COLO829 (cell line): ENCODE data around the gene DAAM1.
A peak's percentile ranks its signal among the peaks of the same experiment; 100 is the strongest.

ENCODE experiments used
- DNase-seq: peaks from one replicate; pipeline ENCODE4 v3.0.0; 2012; ENCODE audit warnings: low spot score

The DAAM1 gene

GRCh38 chr14:59187802-59188460 lies 536 bp upstream of the DAAM1 start:
- no peak for DNase-seq

GRCh38 chr14:59189091-59189785 lies 771 bp downstream of the DAAM1 start:
- DNase-seq: no peak

- DNase-seq: peak; percentile 95
Measured at GRCh38 chr14:59189786-59190368, 1.4 kb downstream of the DAAM1 start.

- peak; percentile 25 for DNase-seq
Measured at GRCh38 chr14:59190372-59190771, 1.9 kb downstream of the DAAM1 start.

GRCh38 chr14:59195912-59196311 lies 7.4 kb downstream of the DAAM1 start:
- DNase-seq: no peak

DNA sequence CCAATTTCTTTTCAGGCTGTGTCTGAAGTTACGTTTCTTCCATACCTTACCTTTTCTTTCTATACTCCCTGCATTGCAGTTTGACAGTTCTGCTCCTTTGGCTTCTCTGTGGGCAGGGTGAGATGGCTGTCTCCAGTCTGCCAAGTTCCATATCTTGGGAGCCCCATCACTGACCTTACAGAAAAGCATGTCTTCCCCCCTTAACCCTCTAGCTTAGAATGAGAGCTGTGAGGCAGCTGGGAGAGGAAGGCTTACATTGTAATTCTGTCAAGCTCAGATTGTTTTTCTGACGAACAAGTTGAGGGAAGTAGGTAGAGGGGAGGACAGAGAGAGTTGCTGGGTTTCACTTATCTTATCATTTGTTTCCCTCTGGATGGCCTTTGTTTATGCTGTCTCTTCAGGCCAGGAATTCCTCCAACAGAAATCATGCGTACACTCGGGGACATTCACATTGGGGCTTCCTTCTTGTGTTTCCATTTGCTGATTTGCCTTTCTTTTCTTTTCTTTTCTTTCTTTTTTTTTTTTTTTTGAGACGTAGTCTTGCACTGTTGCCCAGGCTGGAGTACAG lies 9.3 kb downstream of the DAAM1 start:
- no peak for DNase-seq

- no peak for DNase-seq
Measured at GRCh38 chr14:59199205-59199604, 10.7 kb downstream of the DAAM1 start.

- DNase-seq: no peak
Measured at GRCh38 chr14:59199614-59200013, 11.1 kb downstream of the DAAM1 start.

- DNase-seq: no peak
Measured at GRCh38 chr14:59200195-59200594, 11.7 kb downstream of the DAAM1 start.

DNA sequence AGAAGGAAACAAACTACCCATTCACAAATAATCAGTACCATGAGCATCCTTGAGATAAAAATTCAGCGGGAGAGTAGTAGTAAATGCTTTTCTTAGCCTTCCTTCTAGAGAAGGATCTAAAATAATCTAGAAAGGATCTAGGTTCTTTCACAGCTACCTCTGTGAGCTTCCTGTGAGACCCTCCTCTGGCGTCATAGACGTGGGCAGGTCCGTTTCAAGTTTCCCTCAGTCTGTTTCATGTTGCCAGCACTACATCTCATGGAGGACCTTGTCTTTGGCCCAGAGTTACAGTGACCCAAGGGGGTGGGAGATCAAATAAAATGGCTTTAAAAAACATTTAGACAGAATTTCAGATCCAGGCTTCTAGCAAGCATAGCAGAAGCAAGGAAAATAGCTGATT lies 13.6 kb downstream of the DAAM1 start:
- DNase-seq: no peak

DNA sequence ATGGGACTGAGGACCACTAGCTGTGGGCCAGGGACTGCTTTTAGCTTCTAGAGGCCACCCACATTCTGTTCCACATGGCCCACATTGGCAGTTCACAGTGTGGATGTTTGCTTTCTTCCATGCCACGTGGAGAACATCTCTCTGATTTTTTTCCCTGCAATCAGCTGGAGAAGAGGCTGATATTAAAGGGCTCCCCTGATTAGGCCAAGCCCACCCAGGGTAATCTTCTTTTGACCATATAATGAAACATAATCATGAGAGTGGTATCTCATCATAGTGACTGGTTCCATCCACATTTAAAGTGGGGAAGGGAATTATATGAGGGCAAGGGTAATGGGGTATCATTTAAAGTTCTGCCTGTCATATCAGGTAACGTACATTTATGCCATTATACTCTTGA lies 15.8 kb downstream of the DAAM1 start:
- DNase-seq: no peak

DNA sequence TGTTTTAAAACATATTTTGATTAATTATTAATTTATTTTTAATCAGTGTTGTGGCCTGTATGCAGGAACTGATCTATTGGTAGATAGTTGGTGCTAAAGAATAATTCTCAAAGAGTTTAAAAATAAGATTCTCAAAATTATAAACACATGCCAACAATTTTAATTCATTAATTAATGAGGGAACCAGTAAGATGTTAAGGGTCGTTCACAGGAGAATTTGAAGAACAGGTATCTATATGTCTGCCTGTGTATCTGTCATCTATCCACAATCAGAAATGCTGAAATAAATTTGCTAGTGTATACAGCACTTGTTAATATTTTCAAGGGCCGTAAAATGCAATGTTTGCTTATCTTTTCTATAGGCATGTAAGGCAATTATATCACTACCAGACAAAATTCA lies 18.4 kb downstream of the DAAM1 start:
- DNase-seq: no peak

GRCh38 chr14:59207506-59207933 lies 19.1 kb downstream of the DAAM1 start:
- DNase-seq: no peak

DNA sequence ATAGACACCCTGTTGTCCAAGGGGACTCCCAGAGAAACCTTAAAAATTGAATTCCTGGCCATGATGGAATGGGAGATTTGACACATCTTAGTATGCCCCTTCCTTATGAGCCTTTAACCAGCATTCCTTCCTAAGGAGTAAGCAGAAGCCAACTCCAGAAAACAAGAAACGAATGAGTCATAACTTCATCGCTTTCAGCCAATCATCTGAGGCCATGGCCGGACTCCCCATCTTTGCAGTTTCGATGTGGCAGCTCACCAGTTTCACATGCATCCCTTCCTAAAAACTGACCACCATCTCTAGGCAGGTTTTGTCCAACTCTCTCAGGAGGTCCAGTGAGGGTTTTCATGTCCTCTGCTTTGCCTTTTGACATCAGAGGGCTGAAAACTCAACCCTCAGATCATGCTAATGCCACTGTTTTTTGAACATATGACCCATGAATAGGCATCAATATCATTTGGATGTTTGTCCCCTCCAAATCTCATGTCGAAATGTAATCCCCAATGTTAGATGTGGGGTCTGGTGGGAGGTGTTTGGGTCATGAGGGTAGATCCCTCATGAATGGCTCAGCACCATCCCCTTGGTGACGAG lies 19.9 kb downstream of the DAAM1 start:
- no peak for DNase-seq

GRCh38 chr14:59208954-59209353 lies 20.5 kb downstream of the DAAM1 start:
- no peak for DNase-seq

DNA sequence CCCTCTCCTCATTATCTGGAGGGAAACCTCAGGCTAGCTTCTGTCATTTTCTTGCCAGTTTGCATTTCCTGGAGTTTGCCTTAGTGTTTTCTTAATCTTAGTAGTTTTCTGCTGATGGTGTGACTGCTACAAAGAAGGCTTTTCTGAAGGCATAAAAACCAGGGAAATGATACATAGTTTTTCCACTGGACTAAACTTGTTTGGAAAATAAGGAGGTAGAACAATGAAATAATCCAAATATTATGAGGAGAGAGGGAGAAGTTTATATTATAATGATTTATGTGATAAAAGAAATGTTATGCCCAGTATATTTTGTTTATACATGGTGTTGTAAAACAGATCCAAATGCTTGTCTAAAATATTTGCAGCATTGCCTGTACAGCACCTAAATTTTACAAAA lies 22.2 kb downstream of the DAAM1 start:
- DNase-seq: no peak

- no peak for DNase-seq
Measured at GRCh38 chr14:59213368-59214315, 25.2 kb downstream of the DAAM1 start.

- DNase-seq: no peak
Measured at GRCh38 chr14:59214702-59215302, 26.3 kb downstream of the DAAM1 start.

DNA sequence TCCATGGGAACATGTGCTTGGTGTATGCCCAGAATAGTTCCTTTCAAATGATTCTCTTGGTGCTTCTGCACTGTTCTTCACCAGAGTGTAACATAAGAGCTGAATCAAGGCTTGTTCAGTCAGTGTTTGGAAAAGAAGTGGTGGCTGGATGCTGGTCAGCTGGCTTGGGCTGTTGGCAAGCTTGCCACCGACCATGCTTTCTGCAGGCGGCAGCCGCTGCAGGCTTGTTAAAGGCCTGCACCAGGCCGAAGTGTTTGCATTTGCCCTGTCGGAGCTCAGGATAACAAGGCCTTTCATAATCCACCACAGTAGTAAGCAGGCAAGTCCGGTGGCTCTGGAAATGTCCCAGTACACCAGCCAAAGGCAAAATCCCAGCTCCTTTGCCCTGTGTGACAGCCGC lies 26.9 kb downstream of the DAAM1 start:
- no peak for DNase-seq

GRCh38 chr14:59215757-59216156 lies 27.3 kb downstream of the DAAM1 start:
- no peak for DNase-seq

GRCh38 chr14:59217011-59217410 lies 28.5 kb downstream of the DAAM1 start:
- DNase-seq: no peak
